ENCODE results near the gene UNC5CL.

The UNC5CL gene

GRCh38 chr6:41039060-41039998 is at the start of gene UNC5CL:
UNC5CL (minus strand) TSS chr6:41039221; CDS start chr6:41035074, 4,147 bp downstream.
- peak; percentile 61 to 63 for DNase-seq

DNA sequence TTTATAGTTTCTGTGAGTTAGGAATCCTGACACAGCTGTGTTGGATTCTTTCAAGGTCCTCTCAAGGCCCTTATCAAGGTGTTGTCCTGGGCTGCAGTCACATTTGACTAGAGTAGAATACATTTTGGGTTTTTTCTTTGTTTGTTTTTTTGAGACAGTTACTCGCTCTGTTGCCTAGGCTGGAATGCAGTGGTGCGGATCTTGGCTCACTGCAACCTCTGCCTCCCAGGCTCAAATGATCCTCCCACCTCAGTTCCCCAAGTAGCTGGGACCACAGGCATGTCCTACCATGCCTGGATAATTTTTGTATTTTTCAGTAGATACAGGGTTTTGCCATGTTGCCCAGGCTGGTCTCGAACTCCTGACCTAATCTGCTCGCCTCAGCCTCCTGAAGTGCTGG is 49.4 kb upstream of the UNC5CL start:
- no peak for DNase-seq

DNA sequence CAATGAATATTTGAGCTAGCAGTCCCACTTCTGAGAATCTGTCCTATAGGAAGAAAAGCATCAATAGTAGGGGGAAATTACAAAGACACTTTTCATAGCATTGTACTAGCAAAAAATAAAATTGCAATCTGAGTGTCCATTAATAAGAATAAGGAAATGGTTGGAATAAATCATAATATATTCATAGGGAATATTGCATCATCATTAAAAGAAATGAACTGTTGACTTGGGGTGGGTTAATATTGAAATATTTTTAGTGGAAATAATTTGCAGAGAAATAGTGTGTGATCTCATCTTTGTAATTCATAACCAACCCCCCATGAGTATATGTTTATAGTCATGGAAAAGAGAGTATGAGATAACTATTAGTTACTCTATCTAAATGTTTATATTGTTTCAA is 46.2 kb upstream of the UNC5CL start:
- DNase-seq, result no peak

- no peak for DNase-seq
Observed at GRCh38 chr6:41083072-41083471, 44.1 kb upstream of the UNC5CL start.

DNA sequence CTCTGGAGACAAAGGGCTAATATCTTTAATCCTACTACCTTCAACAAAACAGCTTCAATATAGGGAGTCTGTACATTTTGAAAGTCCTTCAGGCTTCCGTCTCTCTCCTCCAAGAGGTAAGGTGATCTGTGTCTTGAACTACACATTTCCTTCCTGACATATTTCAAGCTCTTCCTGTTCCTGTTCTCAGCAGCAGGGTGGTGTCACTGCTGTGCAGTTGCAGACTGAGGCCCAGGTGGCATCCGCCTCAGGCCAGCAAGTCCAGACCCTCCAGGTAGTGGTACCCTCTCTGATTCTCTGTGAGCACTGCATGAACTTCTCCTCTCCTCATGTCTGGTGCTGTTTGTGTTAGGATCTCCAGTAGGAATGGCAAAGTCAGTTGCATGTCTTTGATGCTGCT is 41.6 kb upstream of the UNC5CL start:
- DNase-seq, result no peak

DNA sequence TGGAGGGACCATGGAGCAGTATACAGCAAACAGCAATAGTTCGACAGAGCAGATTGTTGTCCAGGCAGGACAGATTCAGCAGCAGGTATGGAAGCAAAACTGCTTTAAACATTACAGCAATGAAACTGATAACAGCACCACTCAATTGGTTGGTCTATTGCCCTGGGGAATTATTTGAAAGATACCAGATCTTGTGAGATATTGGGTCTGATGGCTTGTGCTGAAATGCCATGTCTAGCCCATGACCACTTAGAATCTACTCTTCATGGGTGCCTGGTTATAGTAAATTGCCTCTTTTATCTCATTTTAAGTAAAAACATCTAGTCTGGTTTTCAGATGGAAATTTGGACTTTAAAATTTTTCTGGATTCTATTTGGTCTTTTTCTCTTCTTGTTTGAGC is 40.1 kb upstream of the UNC5CL start:
- DNase-seq, result no peak

DNA sequence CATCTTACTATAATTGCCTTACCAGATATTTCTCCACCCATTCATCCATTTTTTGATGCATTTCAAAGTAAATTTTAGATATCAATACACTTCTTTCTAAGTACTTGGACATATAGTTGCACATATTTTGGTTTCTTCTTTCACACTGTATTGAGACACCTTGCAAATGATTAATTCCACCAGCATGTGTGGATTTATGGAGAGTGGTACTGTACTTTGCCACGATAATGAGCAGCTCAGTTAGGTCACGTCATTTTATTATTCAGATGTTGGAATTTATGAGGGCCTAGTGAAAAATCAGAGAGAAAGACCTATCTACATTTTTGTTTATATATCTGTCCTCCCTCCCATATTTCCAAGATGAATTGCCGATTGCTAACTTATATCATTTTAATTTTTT is 39.1 kb upstream of the UNC5CL start:
- no peak for DNase-seq

GRCh38 chr6:41077536-41077935 is 38.5 kb upstream of the UNC5CL start:
- no peak for DNase-seq

GRCh38 chr6:41075651-41076626 is 36.9 kb upstream of the UNC5CL start:
- no peak for DNase-seq

DNA sequence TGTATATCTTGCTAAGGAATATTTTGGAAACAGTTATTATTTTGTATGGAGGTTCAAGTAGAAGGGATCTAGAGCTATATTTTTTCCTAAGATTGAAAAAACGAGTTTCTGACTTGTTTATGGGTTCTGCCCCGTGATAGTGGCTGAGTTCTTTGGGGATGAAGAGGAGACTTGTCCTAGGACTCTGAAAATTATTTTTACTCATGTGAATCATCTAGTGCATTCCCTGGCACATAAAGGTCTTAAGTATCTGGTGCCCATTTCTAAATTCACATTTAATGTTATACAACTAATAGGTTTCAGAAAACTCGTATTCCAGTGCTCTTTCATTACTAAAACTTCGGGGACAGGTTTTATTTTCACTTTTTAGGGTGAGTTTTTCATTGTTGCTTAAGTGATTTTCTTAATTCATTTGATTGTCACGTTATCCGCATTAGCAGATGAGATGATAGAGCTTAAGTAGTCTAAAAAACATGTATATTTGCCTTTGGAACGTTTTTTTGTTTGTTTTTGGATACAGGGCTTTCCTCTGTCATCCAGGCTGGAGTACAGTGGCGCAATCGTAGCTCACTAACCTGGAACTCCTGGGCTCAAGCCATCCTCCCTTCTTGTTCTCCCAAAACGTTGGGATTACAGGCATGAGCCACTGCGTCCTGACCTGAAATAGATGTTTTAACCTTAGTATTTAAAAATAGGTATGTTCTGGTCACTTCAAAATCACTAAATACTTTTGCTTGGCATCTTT is 35.8 kb upstream of the UNC5CL start:
- no peak for DNase-seq

DNA sequence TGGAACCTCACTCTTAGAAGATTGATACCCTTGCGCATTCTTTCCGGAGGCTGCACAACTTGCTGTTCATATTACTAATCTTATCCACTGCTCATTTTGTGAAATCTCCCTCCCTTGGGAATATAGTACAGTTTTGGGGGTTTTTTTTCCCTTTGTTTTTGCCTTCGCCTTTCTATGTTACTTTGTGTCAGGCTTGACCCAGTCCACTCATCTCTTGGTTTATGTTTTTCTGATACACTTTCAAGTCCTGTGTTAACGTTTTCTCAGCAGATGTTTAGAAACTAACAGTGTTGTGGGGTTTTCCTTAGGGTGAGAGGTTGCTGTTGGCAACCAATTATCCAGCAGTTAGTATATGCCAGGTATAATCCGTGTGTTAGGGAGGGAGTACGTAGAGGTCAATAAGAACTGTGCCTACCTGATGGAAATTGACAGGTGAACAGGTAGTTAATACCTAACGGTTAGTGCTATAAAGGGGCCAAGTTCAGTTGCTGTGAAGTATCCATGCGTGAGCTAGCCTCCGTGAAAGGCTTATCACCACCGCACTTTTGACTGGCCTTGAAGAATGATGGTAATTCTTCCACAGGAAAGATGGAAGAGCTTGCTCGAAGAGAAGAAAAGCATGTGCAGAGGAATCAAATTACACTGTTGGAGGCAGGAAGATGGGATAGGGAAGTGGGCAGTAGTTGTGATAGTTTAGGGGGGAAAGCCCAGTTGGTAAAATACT is 35.1 kb upstream of the UNC5CL start:
- no peak for DNase-seq

DNA sequence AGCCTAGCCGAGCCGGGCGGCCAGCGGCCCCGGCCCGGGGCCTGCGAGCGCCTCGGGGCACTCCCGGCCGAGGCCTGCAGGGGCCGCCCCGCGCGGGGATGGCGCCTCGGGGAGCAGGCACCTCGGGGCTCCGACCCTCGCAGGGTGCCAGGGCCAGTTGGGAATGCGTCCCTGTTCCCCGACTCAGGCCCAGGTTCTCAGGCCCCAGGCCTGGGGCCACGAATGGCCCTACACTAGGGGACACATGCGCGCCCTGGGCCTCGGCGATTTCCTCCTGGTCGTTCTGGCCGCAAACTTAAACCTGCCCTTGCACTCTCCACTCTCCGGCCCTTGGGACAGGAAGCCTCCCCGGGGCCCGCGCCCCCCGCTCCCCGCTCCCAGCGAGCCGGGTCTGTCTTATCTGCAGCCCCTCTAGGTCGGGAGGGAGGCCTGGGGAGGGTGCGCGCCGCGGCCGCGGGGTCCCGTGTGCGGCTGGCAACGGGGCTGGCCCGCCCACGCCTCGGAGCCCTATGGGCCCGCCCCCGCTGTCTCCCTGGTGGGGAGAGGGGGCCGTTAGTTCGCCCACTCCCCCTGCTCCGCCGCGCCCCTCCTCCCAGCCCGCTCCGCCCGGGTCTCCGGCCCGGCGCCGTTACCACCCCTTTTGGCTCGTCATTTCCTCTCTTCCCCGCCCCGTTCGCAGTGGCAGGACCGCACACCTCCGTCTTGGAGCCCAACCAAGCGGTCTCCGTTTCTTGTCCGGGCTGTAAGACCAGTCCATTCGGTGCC is 34.4 kb upstream of the UNC5CL start:
- DNase-seq, result peak; percentile 81 to 86

GRCh38 chr6:41072836-41073202 is 33.8 kb upstream of the UNC5CL start, which contains the start of gene NFYA:
NFYA (plus strand) TSS chr6:41072974; CDS start chr6:41079090, 6,116 bp downstream.
- DNase-seq, result peak in 1 of 2 donors; percentile 100

DNA sequence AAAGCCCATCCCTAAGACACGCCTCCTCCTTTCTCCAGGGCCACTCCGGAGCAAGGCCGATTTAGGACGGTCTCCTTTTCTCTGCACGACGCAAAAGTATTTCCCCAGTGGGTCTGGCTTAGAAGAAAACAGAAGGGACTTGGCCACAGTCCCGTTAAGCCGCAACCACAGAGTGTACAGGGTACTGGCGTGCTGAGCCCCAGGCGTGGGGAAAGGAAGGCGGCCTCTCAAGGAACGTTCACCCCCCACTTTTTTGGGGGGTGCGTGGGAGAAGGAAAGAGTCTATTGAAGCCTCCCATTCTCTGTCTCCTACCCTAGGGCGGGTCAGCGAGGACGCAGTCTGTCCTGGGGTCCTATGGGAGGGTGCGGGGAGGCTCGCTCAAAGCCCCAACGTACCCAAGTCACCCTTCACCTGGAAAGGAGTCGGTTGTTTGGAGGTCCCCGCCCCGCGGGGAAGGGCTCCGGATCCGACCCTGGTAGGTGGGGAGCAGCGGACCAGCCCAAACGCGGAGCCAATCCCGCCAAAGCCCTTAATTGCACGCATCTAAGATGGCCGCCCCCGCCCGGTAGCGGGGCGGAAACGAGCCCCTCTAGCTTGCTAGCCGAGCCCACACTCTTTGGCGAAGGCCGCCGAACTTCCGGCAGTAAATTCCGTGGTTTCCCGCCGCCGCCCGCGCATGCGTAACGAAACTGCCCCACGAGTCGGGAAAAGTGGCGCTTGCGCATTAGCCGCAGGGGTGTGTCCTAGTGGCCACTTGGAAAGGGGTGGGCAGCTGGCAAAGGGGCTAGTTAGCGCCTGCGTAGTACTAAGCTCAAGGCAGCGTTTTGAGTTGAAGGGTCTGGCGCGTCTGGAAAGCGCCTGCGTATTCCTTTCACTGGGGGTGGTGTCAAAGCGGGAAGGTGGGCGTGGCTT is 33.2 kb upstream of the UNC5CL start, which contains the start of gene OARD1:
OARD1 (minus strand) TSS at position 434 of the 913 bp plus-strand sequence. CDS start 722 bp downstream, outside the sequence.
- DNase-seq, result peak; percentile 99 to 100

GRCh38 chr6:41071501-41071922 is 32.5 kb upstream of the UNC5CL start:
- peak in 1 of 2 donors; percentile 73 for DNase-seq

DNA sequence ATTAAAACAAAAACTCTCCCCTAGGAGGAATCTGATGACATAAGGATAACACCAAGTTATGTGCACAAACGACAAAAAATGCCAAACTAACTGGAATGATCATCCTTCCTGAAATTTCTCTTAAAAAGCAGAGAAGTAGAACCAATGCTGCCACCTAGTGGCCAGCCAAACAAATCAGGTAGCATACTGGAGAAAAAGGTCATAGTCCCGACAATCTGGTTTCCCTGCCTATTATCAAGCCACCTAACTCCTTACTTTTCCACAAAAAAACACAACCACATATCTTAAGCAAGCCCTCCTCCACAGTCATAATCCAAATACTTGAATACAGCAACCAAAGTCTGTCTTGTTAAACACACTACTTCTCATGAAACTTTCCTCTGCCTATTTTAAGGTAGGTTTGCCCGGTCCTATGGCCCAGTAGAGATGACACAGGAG is 27.9 kb upstream of the UNC5CL start:
- DNase-seq, result peak; percentile 73 to 77

- DNase-seq, result no peak
Observed at GRCh38 chr6:41065550-41066026, 26.6 kb upstream of the UNC5CL start.

DNA sequence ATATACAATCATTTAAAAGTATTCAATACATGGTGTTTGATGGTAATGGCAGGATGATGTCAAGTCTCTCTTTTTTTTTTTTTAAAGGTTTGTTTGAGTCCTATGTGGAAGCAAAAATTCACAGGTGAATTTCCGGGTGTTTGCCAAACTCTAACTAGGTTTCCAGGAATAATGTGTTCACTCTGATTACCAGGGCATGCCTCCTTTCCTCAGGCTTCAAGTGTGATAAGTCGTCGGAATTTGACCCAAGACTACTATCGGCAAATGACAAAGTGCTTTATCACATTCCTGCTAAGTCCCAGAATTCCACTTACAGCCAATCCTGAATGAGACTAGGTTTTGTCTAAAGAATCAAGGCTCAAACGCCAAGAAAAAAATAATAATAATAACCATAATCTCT is 25.8 kb upstream of the UNC5CL start:
- DNase-seq, result no peak

DNA sequence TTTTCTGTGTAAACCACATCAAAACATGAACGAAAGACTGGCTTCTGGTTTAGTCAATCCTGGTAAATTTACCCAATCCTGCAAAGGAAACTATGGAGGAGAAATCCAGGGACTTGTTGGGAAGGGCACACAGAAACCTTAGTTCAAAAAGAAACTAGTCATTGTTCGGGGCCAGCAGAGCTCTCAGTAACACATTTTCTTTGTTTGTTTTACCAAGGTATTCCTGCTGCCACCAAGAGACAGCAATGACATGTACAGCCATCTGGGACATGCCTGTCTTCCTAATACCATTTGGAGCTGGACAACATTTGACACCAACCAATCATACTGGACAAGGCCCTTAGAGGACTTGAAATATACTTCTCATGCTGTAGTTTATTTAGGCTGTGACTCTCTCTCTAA is 24.9 kb upstream of the UNC5CL start:
- no peak for DNase-seq

DNA sequence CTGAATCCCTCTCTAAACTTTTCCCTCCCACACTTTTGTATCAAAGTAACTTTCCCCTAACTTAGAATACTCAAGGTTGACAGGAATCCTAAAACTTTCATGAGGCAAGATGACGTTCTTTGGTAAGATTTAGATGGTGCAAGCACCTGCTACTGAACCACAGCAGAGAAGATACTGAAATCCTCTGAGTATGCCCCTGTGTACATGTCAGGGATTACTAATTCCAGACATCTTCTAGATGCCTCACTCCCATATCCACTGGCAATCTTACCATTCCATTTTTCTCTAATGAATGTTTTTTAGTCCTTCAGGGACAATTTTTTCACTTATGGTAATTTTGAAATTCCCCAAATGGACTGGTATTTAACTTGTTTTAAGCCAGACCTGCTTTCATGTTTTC is 23.0 kb upstream of the UNC5CL start:
- no peak for DNase-seq
